Measurements from ENCODE around the gene DCHS2.

DNA sequence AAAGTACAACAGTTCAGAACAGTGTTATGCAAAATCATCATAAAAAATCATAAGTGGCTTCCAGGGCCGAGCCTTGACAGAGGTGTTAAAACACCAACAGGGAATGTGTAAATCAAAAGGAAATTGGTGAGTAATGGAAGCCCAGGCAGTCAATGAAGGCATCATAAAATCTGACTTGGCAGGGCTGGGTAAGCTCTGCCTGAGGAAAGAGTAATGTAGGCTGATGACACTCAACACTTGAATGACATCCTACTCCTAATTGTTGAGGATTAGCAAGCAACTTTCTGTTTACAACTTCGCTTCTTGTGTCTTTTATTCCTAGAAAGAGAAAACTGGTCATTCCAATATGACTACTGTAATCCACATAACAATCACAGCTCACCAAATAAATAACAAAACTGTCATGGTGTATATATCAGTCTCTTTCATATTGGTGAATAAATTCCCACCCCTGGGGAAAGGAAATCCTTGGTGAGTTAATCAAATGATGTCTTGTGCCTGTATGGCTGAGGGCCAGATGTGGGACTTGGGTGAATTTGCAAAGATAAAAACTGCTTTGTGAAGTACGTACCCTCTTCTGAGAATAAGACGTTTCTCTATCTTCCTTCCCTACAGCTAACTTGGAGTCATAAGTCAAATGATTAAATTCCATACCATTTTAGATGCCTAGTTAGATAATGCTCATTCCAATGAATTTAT, 196.8 kb downstream of the DCHS2 start:
- TF ChIP-seq, protein P1, sequence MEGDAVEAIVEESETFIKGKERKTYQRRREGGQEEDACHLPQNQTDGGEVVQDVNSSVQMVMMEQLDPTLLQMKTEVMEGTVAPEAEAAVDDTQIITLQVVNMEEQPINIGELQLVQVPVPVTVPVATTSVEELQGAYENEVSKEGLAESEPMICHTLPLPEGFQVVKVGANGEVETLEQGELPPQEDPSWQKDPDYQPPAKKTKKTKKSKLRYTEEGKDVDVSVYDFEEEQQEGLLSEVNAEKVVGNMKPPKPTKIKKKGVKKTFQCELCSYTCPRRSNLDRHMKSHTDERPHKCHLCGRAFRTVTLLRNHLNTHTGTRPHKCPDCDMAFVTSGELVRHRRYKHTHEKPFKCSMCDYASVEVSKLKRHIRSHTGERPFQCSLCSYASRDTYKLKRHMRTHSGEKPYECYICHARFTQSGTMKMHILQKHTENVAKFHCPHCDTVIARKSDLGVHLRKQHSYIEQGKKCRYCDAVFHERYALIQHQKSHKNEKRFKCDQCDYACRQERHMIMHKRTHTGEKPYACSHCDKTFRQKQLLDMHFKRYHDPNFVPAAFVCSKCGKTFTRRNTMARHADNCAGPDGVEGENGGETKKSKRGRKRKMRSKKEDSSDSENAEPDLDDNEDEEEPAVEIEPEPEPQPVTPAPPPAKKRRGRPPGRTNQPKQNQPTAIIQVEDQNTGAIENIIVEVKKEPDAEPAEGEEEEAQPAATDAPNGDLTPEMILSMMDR (IDR thresholded peaks at IDR 0.05), result no peak
- TF ChIP-seq EZH2phosphoT487 (IDR thresholded peaks at IDR 0.05), result no peak
- no peak for TF ChIP-seq EZH2 (IDR thresholded peaks at IDR 0.05)

Data from neural progenitor cell (in vitro differentiated cells).